Loucy (cell line): ENCODE data around the gene SUPT6H.

Source experiments
- H2AFZ ChIP-seq: fragments of 200-600 bp; sonication (generic); 2 replicates; pipeline ENCODE4 v1.6.0; 2016; ENCODE audit warnings: antibody characterized with exemption, mild to moderate bottlenecking, low read length, moderate library complexity
- H3F3A ChIP-seq: fragments of 200-600 bp; 2 replicates; pipeline ENCODE4 v1.6.0; 2016; ENCODE audit warnings: antibody characterized with exemption, low read depth, mild to moderate bottlenecking
- H3K27me3 ChIP-seq: fragments of 200-600 bp; sonication (generic); 2 replicates; pipeline ENCODE4 v1.6.1; 2014; ENCODE audit warnings: low read length, mild to moderate bottlenecking; ENCODE audit not compliant: insufficient read depth, poor library complexity, severe bottlenecking
- H3K36me3 ChIP-seq: fragments of 200-600 bp; sonication (generic); 2 replicates; pipeline ENCODE4 v1.6.1; 2016; ENCODE audit warnings: low read length; ENCODE audit not compliant: insufficient read depth
- H3K4me1 ChIP-seq: fragments of 200-600 bp; sonication (generic); 2 replicates; pipeline ENCODE4 v1.5.1; 2014; ENCODE audit warnings: low read length, mild to moderate bottlenecking; ENCODE audit not compliant: insufficient read depth, poor library complexity, severe bottlenecking
- H3K4me2 ChIP-seq: fragments of 200-600 bp; sonication (generic); 2 replicates; pipeline ENCODE4 v1.6.0; 2014; ENCODE audit warnings: antibody characterized with exemption, low read length, low read depth, mild to moderate bottlenecking; ENCODE audit not compliant: poor library complexity, severe bottlenecking
- H3K4me3 ChIP-seq: fragments of 200-600 bp; sonication (generic); 2 replicates; pipeline ENCODE4 v1.5.1; 2014; ENCODE audit warnings: low read length, mild to moderate bottlenecking, mixed read lengths; ENCODE audit not compliant: poor library complexity, severe bottlenecking
- H3K79me2 ChIP-seq: fragments of 200-600 bp; sonication (generic); 2 replicates; pipeline ENCODE4 v1.6.1; 2014; ENCODE audit warnings: low read length; ENCODE audit not compliant: insufficient read depth
- H3K9ac ChIP-seq: fragments of 200-600 bp; sonication (generic); 2 replicates; pipeline ENCODE4 v1.6.0; 2014; ENCODE audit warnings: mild to moderate bottlenecking, low read depth, low read length, moderate library complexity; ENCODE audit not compliant: poor library complexity, severe bottlenecking
- H3K9me2 ChIP-seq: fragments of 200-600 bp; sonication (generic); replicated peaks from 2 replicates; pipeline ENCODE4 v1.6.1; 2016; ENCODE audit warnings: low read depth, low read length, mixed read lengths
- H3K9me3 ChIP-seq: fragments of 200-600 bp; sonication (generic); 2 replicates; pipeline ENCODE4 v1.6.1; 2014; ENCODE audit warnings: mild to moderate bottlenecking, antibody characterized with exemption, low read length, low read depth; ENCODE audit not compliant: insufficient read depth
- H4K20me1 ChIP-seq: fragments of 200-600 bp; sonication (generic); 2 replicates; pipeline ENCODE4 v1.6.0; 2014; ENCODE audit warnings: antibody characterized with exemption, low read length, mild to moderate bottlenecking; ENCODE audit not compliant: insufficient read depth, poor library complexity, severe bottlenecking
- CTCF ChIP-seq: fragments of 200-600 bp; sonication (generic); conservative IDR thresholded peaks from 2 replicates; pipeline ENCODE4 v1.5.1; 2014; ENCODE audit warnings: mild to moderate bottlenecking, antibody characterized with exemption, low read length
- EZH2phosphoT487 ChIP-seq: fragments of 200-600 bp; IDR thresholded peaks from 2 replicates; pipeline ENCODE4 v1.6.1; 2018; ENCODE audit warnings: antibody characterized with exemption, mild to moderate bottlenecking, moderate library complexity, borderline replicate concordance

SUPT6H gene

GRCh38 chr17:28724500-28725165 lies 62.6 kb downstream of the SUPT6H start:
- H3K9me3 ChIP-seq = no peaks in the 10 kb centered on the region
- H3K36me3 ChIP-seq = peaks cover 47% of the 10 kb centered on the region; the same call in 1 of the 2 replicates
- TF ChIP-seq CTCF = no peak
- TF ChIP-seq EZH2phosphoT487 = no peak
- no peak overlapping the region for H2AFZ ChIP-seq
- H3K79me2 ChIP-seq = peaks cover 39% of the 10 kb centered on the region
- peaks cover 6% of the 10 kb centered on the region for H3K27me3 ChIP-seq
- H3K9me2 ChIP-seq = no peaks in the 10 kb centered on the region
- no peak overlapping the region for H3K4me3 ChIP-seq
- peaks cover 33% of the 10 kb centered on the region for H3K4me1 ChIP-seq
- H3K4me2 ChIP-seq = no peak overlapping the region
- peaks cover 25% of the 10 kb centered on the region for H3F3A ChIP-seq
- H4K20me1 ChIP-seq = peaks cover 48% of the 10 kb centered on the region
- no peak overlapping the region for H3K9ac ChIP-seq

DNA sequence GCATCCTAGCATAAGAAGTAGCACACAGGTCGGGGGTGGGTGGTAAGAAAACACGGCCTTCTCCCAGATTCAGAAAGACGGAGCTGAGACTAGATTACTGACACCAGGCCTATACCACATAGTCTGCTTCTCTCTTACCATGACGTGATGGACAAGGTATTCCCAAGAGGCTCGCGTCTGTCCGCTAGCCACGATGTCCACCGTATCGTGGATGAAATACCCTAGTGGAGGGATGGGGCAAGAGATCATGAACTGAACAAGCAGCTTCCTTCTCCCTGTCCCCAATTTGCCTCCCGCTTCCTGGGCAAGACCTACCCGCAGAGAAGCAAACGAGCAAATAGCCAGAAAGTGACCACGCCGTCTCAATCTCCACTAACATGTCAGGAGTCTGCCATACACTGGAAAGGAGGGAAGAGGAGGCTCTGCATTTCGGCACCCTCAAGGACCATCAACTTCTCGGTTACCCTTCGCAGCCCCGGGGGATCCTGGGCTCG lies 63.2 kb downstream of the SUPT6H start:
- peaks cover 25% of the 10 kb centered on the region for H3F3A ChIP-seq

DNA sequence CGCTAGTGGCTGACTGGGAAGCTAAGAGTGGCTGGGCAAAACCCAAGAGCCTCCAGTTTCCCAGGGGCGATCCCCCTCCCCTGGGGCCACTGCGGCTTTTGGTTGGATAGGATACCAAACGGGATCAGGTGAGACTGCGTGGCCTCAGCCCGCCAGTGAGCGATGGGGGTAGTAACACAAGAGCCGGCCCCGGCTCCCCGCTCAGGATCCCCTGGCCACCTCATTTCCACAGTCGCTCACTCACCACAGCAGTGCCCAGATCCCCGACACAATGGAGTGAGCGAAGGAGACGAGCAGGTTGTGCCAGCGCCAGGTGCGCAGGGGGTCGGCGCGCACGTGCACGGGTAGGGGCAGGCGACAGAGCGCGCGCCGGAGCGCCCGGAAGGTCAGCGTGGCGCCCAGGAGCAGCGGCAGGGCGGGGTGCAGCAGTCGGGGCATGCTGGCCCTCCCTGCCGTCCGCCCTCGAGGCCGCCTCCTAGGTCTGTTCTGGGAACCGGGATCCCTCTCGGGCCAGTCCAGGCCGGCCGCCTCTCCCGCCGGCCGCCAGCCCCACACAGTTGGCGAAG lies 63.7 kb downstream of the SUPT6H start:
- no peak overlapping the region for H3K4me3 ChIP-seq
- peaks cover 40% of the 10 kb centered on the region for H4K20me1 ChIP-seq
- H3K9me3 ChIP-seq = no peaks in the 10 kb centered on the region
- no peak overlapping the region for H3K9ac ChIP-seq
- no peak for TF ChIP-seq CTCF
- no peak for TF ChIP-seq EZH2phosphoT487
- H3K4me2 ChIP-seq = no peak overlapping the region
- no peaks in the 10 kb centered on the region for H3K9me2 ChIP-seq
- peaks cover 33% of the 10 kb centered on the region for H3K4me1 ChIP-seq
- peaks cover 25% of the 10 kb centered on the region for H3F3A ChIP-seq
- peaks cover 29% of the 10 kb centered on the region for H3K79me2 ChIP-seq
- peaks cover 44% of the 10 kb centered on the region; the same call in 1 of the 2 replicates for H3K36me3 ChIP-seq
- H3K27me3 ChIP-seq = no peaks in the 10 kb centered on the region
- H2AFZ ChIP-seq = no peak overlapping the region

More for the DNA sequence above, 63.2 kb downstream of the SUPT6H start:
- Histone ChIP-seq H3K9me2 (no peaks in the 10 kb centered on the region), H4K20me1 (peaks cover 45% of the 10 kb centered on the region), H3K36me3 (peaks cover 47% of the 10 kb centered on the region; the same call in 1 of the 2 replicates), H3K4me3 (no peak overlapping the region), H3K4me2 (no peak overlapping the region), H3K27me3 (peaks cover 4% of the 10 kb centered on the region), H3K79me2 (peaks cover 34% of the 10 kb centered on the region), H3K4me1 (peaks cover 33% of the 10 kb centered on the region), H3K9me3 (no peaks in the 10 kb centered on the region), H3K9ac (no peak overlapping the region), H2AFZ (no peak overlapping the region)
- no peak for TF ChIP-seq EZH2phosphoT487
